ENCODE results near the gene APPBP2.
"Not testable (repeated sequence)": the region's sequence is repeated elsewhere in the genome, so short reads cannot be mapped to it uniquely, and the experiment has no call there.

Gene APPBP2

GRCh38 chr17:60525685-60526514, at the start of gene APPBP2:
Gene APPBP2, minus strand, starts transcription at chr17:60526242. Its CDS starts 311 bp downstream, at chr17:60525931.
- in situ Hi-C loops (cut with HindIII; ENCODE audit: low pct_ligation_motif_present, low pct_unique_long_range_greater_than_20kb, low sequenced_read_pairs): no loop called here
- DNase-seq: peak; percentile 91

- in situ Hi-C loops (cut with HindIII; ENCODE audit: low pct_ligation_motif_present, low pct_unique_long_range_greater_than_20kb, low sequenced_read_pairs): no loop called here
- DNase-seq: peak; percentile 73
These were observed 47.4 kb upstream of the APPBP2 start for GRCh38 chr17:60573236-60574051.

- DNase-seq: no peak
- in situ Hi-C loops (cut with HindIII; ENCODE audit: low pct_ligation_motif_present, low pct_unique_long_range_greater_than_20kb, low sequenced_read_pairs): no loop called here
These were observed 39.2 kb upstream of the APPBP2 start for GRCh38 chr17:60565233-60565632.

GRCh38 chr17:60563743-60564142, 37.7 kb upstream of the APPBP2 start:
- DNase-seq: no peak
- in situ Hi-C loops (cut with HindIII; ENCODE audit: low pct_ligation_motif_present, low pct_unique_long_range_greater_than_20kb, low sequenced_read_pairs): no loop called here

- DNase-seq: peak; percentile 34
- in situ Hi-C loops (cut with HindIII; ENCODE audit: low pct_ligation_motif_present, low pct_unique_long_range_greater_than_20kb, low sequenced_read_pairs): no loop called here
These were observed 36.4 kb upstream of the APPBP2 start for GRCh38 chr17:60562421-60562820.

- no peak for DNase-seq
- in situ Hi-C loops (cut with HindIII; ENCODE audit: low pct_ligation_motif_present, low pct_unique_long_range_greater_than_20kb, low sequenced_read_pairs): no loop called here
These were observed 34.8 kb upstream of the APPBP2 start for GRCh38 chr17:60560860-60561257.

GRCh38 chr17:60559995-60560859, 34.2 kb upstream of the APPBP2 start:
- in situ Hi-C loops (cut with HindIII; ENCODE audit: low pct_ligation_motif_present, low pct_unique_long_range_greater_than_20kb, low sequenced_read_pairs): no loop called here
- DNase-seq: no peak

- in situ Hi-C loops (cut with HindIII; ENCODE audit: low pct_ligation_motif_present, low pct_unique_long_range_greater_than_20kb, low sequenced_read_pairs): no loop called here
These were observed 33.6 kb upstream of the APPBP2 start for GRCh38 chr17:60559659-60559994.

GRCh38 chr17:60557805-60558204, 31.8 kb upstream of the APPBP2 start:
- in situ Hi-C loops (cut with HindIII; ENCODE audit: low pct_ligation_motif_present, low pct_unique_long_range_greater_than_20kb, low sequenced_read_pairs): no loop called here

More at GRCh38 chr17:60559659-60559994, 33.6 kb upstream of the APPBP2 start:
- DNase-seq: no peak

GRCh38 chr17:60555786-60556185, 29.7 kb upstream of the APPBP2 start:
- DNase-seq: no peak
- in situ Hi-C loops (cut with HindIII; ENCODE audit: low pct_ligation_motif_present, low pct_unique_long_range_greater_than_20kb, low sequenced_read_pairs): no loop called here

More at GRCh38 chr17:60557805-60558204, 31.8 kb upstream of the APPBP2 start:
- peak; percentile 40 for DNase-seq

GRCh38 chr17:60554377-60554788, 28.3 kb upstream of the APPBP2 start:
- in situ Hi-C loops (cut with HindIII; ENCODE audit: low pct_ligation_motif_present, low pct_unique_long_range_greater_than_20kb, low sequenced_read_pairs): no loop called here
- DNase-seq: peak; percentile 54

GRCh38 chr17:60552255-60552654, 26.2 kb upstream of the APPBP2 start:
- DNase-seq; in situ Hi-C loops (cut with HindIII; ENCODE audit: low pct_ligation_motif_present, low pct_unique_long_range_greater_than_20kb, low sequenced_read_pairs): not testable (repeated sequence)

- DNase-seq: no peak
- in situ Hi-C loops (cut with HindIII; ENCODE audit: low pct_ligation_motif_present, low pct_unique_long_range_greater_than_20kb, low sequenced_read_pairs): no loop called here
These were observed 22.9 kb upstream of the APPBP2 start for GRCh38 chr17:60548990-60549389.

- DNase-seq: no peak
- in situ Hi-C loops (cut with HindIII; ENCODE audit: low pct_ligation_motif_present, low pct_unique_long_range_greater_than_20kb, low sequenced_read_pairs): no loop called here
These were observed 19.6 kb upstream of the APPBP2 start for GRCh38 chr17:60545465-60546191.

- no peak for DNase-seq
- in situ Hi-C loops (cut with HindIII; ENCODE audit: low pct_ligation_motif_present, low pct_unique_long_range_greater_than_20kb, low sequenced_read_pairs): no loop called here
These were observed 16.0 kb upstream of the APPBP2 start for GRCh38 chr17:60542071-60542470.

GRCh38 chr17:60540460-60540859, 14.4 kb upstream of the APPBP2 start:
- in situ Hi-C loops (cut with HindIII; ENCODE audit: low pct_ligation_motif_present, low pct_unique_long_range_greater_than_20kb, low sequenced_read_pairs): no loop called here
- DNase-seq: no peak

GRCh38 chr17:60539807-60540206, 13.8 kb upstream of the APPBP2 start:
- no peak for DNase-seq
- in situ Hi-C loops (cut with HindIII; ENCODE audit: low pct_ligation_motif_present, low pct_unique_long_range_greater_than_20kb, low sequenced_read_pairs): no loop called here

- in situ Hi-C loops (cut with HindIII; ENCODE audit: low pct_ligation_motif_present, low pct_unique_long_range_greater_than_20kb, low sequenced_read_pairs): no loop called here
- DNase-seq: no peak
These were observed 12.7 kb upstream of the APPBP2 start for GRCh38 chr17:60538726-60539125.
